ENCODE measurements around the gene MBOAT7. TPM values are rescaled to one million over a fixed set of nuclear protein-coding genes. Genes with fewer than 3 reads are reported as not detected.

The MBOAT7 gene
- polyA plus RNA-seq, 2 of the 4 experiments (the other 2 are of a cell fraction) = 42.1 to 142 TPM

DNA sequence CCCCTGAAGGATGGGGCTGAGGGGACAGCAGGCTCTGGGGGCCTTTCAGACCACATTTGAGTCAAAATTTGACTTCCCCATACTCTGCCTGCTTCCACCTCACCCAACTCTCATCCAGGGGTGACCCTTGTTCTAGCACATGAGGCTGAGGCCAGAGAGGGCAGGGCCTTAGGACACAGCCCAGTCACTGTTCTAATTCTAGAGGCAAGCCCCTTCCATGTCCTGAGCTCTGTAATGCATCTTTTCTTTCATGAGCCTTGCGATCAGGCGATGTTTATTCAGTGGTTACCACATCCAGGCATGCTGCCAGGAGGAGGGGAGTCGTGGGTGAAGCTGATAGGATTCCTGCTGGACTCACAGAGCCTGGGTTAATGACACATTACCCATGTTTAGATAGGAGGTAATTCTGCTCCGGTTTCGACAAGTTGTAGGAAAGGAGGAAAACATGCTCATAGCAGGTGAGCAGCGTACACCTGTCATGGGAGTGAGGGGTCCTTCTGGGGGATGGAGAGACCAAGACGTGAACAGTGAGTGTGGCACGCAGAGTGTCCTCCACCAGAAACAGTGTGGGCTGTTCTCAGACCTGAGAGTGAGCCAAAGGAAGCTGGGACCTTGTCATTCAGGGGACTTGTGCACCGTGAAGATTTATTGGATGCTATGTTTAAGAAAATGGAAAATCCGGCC is 20.6 kb upstream of the MBOAT7 start:
- ChIA-PET POLR2A (interaction anchor here (0.5 to 4.5 kb wide), 6 partner anchors 9 to 177 kb away, joined by 3 to 47 read pairs (median 9); partner anchors contain the start of genes CNOT3, MBOAT7, RPS9 and TSEN34), CTCF (interaction anchor here (0.8 to 1.8 kb wide), 6 partner anchors 11 to 92 kb away, joined by 3 to 7 read pairs (median 3); partner anchors contain the start of gene MBOAT7)
- DNase-seq (ENCODE audit: low read depth in 1 of 2, low spot score in 1 of 2) = peak; percentile 90 to 93
- peak; percentile 97 for FAIRE-seq
- TF ChIP-seq RNF2 (IDR thresholded peaks at IDR 0.05; ENCODE audit: borderline replicate concordance, low read depth) (no peak), MYC (IDR thresholded peaks at IDR 0.05; ENCODE audit: borderline replicate concordance, low read length) (peak; percentile 55; the same call in 1 of the 2 replicates), HEYL (CRISPR knock-in tag; IDR thresholded peaks at IDR 0.05) (0 out of 2 replicates have a peak, but pooled peaks have one; percentile 30), RAD21 (conservative IDR thresholded peaks at IDR 0.05 in 1 of 2, IDR thresholded peaks at IDR 0.05 in 1 of 2) (no peak), FOSB (CRISPR knock-in tag; IDR thresholded peaks at IDR 0.05) (0 out of 2 replicates have a peak, but pooled peaks have one; percentile 11), POLR2AphosphoS2 (conservative IDR thresholded peaks at IDR 0.05; ENCODE audit: low read length) (0 out of 2 replicates have a peak, but pooled peaks have one; percentile 27), E2F6 (IDR thresholded peaks at IDR 0.05; ENCODE audit: borderline replicate concordance, low read depth) (no peak), FOXS1 (CRISPR knock-in tag; IDR thresholded peaks at IDR 0.05) (no peak), CEBPB (IDR thresholded peaks at IDR 0.05) (peak; percentile 65 to 93; a peak in 3 of 4 replicates), JUN (IDR thresholded peaks at IDR 0.05) (no peak; a peak in 1 of 5 replicates), ESRRA (IDR thresholded peaks at IDR 0.05; ENCODE audit: borderline replicate concordance, low read length) (no peak), NR3C1 (IDR thresholded peaks at IDR 0.05) (no peak)
- TF ChIP-seq, protein P1, sequence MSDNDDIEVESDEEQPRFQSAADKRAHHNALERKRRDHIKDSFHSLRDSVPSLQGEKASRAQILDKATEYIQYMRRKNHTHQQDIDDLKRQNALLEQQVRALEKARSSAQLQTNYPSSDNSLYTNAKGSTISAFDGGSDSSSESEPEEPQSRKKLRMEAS (IDR thresholded peaks at IDR 0.05) = peak; percentile 77
- TF ChIP-seq, protein P2, sequence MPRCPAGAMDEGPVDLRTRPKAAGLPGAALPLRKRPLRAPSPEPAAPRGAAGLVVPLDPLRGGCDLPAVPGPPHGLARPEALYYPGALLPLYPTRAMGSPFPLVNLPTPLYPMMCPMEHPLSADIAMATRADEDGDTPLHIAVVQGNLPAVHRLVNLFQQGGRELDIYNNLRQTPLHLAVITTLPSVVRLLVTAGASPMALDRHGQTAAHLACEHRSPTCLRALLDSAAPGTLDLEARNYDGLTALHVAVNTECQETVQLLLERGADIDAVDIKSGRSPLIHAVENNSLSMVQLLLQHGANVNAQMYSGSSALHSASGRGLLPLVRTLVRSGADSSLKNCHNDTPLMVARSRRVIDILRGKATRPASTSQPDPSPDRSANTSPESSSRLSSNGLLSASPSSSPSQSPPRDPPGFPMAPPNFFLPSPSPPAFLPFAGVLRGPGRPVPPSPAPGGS (IDR thresholded peaks at IDR 0.05) = 0 out of 3 replicates have a peak, but pooled peaks have one; percentile 36
- peak overlapping the region; percentile 31 to 68; a peak in 5 of 6 replicates for H3K27ac ChIP-seq
- H3K4me2 ChIP-seq = peak overlapping the region; percentile 93
- H3K9me3 ChIP-seq = no peaks in the 10 kb centered on the region
- ATAC-seq = peak; percentile 60 to 74
- peaks cover 64% of the 10 kb centered on the region for H3K4me1 ChIP-seq
- 0 out of 3 replicates have a peak overlapping the region, but pooled peaks have one; percentile 5 for H3K4me3 ChIP-seq
- WGBS (ENCODE audit: missing lambda C conversion rate) = 35% methylated on average over 10 of the region's 10 CpGs

- peak in 1 of 2 experiments; percentile 52 for DNase-seq (ENCODE audit: low read depth in 1 of 2, low spot score in 1 of 2)
- ChIA-PET POLR2A (interaction anchor here (1.0 to 4.5 kb wide), 4 partner anchors 9 to 91 kb away, joined by 4 to 47 read pairs (median 24); partner anchors contain the start of genes CNOT3, MBOAT7, RPS9 and TSEN34), CTCF (interaction anchor here (0.7 to 1.8 kb wide), 5 partner anchors 10 to 91 kb away, joined by 3 to 7 read pairs (median 3); partner anchors contain the start of gene MBOAT7)
- Histone ChIP-seq H3K27ac (peak overlapping the region; percentile 31 to 68; a peak in 5 of 6 replicates), H3K4me1 (peaks cover 71% of the 10 kb centered on the region), H3K9me3 (no peaks in the 10 kb centered on the region), H3K4me2 (peak overlapping the region; percentile 93), H3K4me3 (peak overlapping the region; percentile 5; the same call in 1 of the 3 replicates)
- no peak for FAIRE-seq
- ATAC-seq = peak; percentile 50 to 57
- WGBS (ENCODE audit: missing lambda C conversion rate) = 54% methylated on average over 20 of the region's 24 CpGs
- TF ChIP-seq RCOR1 (IDR thresholded peaks at IDR 0.05; ENCODE audit: low read depth, low read length) = no peak
- TF ChIP-seq KDM5A (IDR thresholded peaks at IDR 0.05) = no peak
- TF ChIP-seq CBX2 (IDR thresholded peaks at IDR 0.05; ENCODE audit: borderline replicate concordance, low read depth) = no peak
- peak; percentile 62 for TF ChIP-seq RARB (CRISPR knock-in tag; IDR thresholded peaks at IDR 0.05)
- TF ChIP-seq FOSL2 (IDR thresholded peaks at IDR 0.05) = no peak
- peak; percentile 13; the same call in 1 of the 2 replicates for TF ChIP-seq FOSL2 (CRISPR knock-in tag; IDR thresholded peaks at IDR 0.05)
- TF ChIP-seq HES2 (IDR thresholded peaks at IDR 0.05) = no peak
- peak; percentile 88 for TF ChIP-seq HOXA7 (CRISPR knock-in tag; IDR thresholded peaks at IDR 0.05)
- TF ChIP-seq FOSB (CRISPR knock-in tag; IDR thresholded peaks at IDR 0.05) = peak; percentile 88
- no peak for TF ChIP-seq HMGXB4 (CRISPR knock-in tag; IDR thresholded peaks at IDR 0.05; ENCODE audit: borderline replicate concordance)
- TF ChIP-seq RFX5 (IDR thresholded peaks at IDR 0.05) = no peak
- TF ChIP-seq BHLHE40 (IDR thresholded peaks at IDR 0.05; ENCODE audit: low read depth, low read length) = no peak
- TF ChIP-seq, protein P3, sequence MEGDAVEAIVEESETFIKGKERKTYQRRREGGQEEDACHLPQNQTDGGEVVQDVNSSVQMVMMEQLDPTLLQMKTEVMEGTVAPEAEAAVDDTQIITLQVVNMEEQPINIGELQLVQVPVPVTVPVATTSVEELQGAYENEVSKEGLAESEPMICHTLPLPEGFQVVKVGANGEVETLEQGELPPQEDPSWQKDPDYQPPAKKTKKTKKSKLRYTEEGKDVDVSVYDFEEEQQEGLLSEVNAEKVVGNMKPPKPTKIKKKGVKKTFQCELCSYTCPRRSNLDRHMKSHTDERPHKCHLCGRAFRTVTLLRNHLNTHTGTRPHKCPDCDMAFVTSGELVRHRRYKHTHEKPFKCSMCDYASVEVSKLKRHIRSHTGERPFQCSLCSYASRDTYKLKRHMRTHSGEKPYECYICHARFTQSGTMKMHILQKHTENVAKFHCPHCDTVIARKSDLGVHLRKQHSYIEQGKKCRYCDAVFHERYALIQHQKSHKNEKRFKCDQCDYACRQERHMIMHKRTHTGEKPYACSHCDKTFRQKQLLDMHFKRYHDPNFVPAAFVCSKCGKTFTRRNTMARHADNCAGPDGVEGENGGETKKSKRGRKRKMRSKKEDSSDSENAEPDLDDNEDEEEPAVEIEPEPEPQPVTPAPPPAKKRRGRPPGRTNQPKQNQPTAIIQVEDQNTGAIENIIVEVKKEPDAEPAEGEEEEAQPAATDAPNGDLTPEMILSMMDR (IDR thresholded peaks at IDR 0.05) = no peak
- TF ChIP-seq EHF (CRISPR knock-in tag; IDR thresholded peaks at IDR 0.05) = peak; percentile 25
- TF ChIP-seq NFE2L2 (conservative IDR thresholded peaks at IDR 0.05; ENCODE audit: low read length) = no peak
- no peak for TF ChIP-seq HEYL (CRISPR knock-in tag; IDR thresholded peaks at IDR 0.05)
- no peak for TF ChIP-seq ESRRA (IDR thresholded peaks at IDR 0.05; ENCODE audit: borderline replicate concordance, low read length)
These were observed 19.9 kb upstream of the MBOAT7 start for GRCh38 chr19:54209058-54209810.

Data from A549 (cell line).